GM12874 (cell line): ENCODE measurements around the gene SCAMP1.

ENCODE experiments used
- TF ChIP-seq, protein P1 (sequence below): IDR thresholded peaks from 2 replicates; pipeline ENCODE4 v1.5.1; 2011; ENCODE audit warnings: low read depth, mild to moderate bottlenecking, control low read depth, low read length, moderate library complexity; ENCODE audit not compliant: insufficient read depth

SCAMP1 gene

DNA sequence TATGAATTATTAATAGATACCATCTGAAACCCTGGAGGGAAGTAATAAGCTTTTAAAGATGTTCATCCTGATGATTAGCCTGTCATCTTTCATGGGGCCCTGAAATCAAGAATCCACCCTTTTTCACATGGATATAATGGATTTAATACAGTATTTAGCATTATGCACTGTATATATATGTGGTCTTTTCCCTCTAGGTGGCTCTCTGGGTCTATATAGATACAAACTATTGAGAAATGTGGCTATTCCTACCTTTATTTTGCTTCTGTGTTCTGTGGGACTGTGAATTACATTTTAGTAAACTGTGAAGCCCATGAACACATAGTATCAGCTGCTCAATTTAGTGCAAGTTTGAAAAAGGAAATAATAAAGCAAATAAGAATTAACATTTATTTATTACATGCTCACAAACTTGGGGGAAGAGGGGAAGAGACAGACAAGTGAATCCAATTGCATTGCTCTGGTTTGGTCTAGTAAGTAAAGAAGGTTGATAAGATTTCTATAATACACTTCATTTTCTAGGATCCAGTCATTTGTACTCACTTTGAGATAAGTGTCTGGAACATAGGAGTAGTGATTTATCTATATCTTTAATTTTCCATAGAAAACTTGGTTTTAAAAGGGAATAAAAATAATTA is 112.2 kb downstream of the SCAMP1 start:
- TF ChIP-seq, protein P1, sequence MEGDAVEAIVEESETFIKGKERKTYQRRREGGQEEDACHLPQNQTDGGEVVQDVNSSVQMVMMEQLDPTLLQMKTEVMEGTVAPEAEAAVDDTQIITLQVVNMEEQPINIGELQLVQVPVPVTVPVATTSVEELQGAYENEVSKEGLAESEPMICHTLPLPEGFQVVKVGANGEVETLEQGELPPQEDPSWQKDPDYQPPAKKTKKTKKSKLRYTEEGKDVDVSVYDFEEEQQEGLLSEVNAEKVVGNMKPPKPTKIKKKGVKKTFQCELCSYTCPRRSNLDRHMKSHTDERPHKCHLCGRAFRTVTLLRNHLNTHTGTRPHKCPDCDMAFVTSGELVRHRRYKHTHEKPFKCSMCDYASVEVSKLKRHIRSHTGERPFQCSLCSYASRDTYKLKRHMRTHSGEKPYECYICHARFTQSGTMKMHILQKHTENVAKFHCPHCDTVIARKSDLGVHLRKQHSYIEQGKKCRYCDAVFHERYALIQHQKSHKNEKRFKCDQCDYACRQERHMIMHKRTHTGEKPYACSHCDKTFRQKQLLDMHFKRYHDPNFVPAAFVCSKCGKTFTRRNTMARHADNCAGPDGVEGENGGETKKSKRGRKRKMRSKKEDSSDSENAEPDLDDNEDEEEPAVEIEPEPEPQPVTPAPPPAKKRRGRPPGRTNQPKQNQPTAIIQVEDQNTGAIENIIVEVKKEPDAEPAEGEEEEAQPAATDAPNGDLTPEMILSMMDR, result no peak

DNA sequence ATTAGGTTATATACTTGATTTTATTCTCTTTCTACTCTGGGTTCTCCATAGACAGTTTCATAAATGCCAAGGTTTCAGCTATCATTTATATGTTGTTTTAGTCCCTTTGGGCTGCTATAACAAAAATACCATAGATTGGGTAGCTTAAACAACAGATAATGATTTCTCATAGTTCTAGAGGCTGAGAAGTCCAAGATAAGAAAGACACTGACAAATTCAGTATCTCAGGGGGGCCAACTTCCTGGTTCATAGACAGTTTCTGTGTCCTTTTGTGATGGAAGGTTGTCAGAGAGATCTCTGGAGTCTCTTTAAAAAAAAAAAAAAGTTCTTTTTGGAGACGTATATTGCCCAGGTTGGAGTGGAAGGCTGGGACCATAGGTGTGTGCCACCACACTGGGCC is 113.3 kb downstream of the SCAMP1 start:
- TF ChIP-seq, protein P1, result no peak

DNA sequence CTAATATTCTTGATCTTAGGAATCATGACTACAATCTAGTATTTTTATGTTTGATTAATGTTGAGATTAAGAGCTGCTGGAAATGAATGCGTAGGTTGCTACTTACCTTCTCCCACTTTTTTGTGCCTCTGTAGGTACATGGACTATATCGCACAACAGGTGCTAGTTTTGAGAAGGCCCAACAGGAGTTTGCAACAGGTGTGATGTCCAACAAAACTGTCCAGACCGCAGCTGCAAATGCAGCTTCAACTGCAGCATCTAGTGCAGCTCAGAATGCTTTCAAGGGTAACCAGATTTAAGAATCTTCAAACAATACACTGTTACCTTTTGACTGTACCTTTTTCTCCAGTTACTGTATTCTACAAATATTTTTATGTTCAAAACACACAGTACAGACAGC is 115.0 kb downstream of the SCAMP1 start:
- TF ChIP-seq, protein P1, result no peak

DNA sequence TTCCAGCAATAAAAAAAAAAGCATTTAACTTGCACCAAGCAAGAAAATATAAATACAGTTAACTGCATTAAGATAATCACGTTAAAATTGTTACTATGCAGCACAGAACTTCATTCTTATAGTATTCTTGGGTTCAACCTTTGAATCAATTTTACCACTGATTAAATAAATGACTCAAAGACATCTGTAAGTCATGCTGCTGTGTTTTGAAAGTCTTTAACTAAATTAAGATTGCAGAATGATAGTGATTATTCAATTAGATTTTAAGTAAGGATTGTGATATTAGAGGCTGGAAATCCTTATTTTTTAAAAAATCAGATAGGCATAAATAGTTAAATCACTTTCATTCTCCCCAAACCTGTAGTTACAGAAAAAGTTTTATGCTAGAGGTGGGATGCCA is 116.4 kb downstream of the SCAMP1 start:
- TF ChIP-seq, protein P1, result no peak

DNA sequence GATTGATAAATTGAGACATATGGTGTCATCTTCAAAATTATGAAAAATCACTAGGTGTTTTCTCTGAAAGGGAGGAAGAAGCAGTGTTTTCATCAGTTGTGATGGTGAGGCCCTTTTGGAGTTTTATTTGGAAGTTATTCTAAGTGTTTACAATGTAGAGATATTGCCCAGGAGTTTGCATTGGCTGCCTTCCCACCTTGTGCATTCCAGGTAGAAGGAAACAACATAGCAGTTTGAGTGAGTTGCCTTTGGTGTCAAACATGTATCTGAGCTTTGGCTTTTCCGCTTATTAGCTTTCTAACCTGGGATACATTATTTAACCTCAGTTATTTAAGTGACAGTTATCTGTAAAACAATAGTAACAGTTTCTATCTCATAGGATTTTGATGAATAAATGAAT is 122.5 kb downstream of the SCAMP1 start:
- TF ChIP-seq, protein P1, result no peak

DNA sequence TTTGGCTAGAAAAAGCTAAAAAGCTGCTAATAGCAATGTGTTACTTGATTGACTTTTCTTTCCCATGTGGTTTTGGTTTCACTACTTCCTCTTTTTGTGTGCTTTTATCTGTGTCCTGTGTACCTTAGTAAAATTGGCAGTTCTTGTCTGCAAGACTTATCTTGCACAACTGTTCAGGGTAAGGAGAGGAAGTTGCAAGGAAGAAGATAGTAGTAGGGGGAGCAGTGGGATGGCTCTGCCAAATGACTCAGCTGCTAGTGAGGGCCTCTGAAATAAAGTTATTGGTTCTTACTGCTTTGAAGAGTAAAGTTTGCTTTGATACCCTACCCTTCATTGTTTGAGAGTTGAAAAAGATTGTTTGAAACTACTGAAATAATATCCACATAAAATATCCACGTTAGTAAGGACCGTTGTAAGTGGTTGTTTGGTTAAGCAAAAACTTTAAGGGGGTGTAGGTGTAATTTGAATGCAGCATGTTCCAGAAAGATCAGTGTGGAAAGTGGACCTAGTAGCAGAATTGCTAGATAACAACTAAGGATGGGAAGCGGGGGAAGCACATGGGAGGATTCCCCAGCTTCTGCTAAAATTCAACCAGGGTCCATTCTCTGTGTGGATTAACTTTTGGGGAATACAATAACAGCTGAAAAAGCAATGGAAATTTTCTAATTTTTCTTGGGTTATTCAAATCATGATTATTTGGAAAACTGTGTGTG is 123.5 kb downstream of the SCAMP1 start:
- TF ChIP-seq, protein P1, result no peak

DNA sequence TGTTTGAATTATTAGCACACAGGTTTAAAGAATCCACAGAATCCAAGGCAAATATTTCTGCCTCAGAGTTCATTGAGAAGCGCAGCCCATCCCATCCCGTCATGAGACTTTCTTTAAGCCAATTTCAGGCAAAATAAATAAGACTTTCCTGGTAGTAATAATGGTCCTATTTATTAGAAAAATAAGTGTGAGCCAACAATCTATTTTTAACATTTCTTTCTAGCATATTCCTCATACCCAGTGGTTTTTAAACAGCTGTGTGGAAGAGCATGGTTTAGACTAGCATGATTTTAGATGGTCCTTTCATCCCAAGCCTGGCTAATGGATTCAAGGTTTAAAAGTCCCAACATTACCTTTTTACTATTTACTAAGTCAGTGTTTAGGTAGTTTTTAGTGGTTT is 125.8 kb downstream of the SCAMP1 start:
- TF ChIP-seq, protein P1, result no peak
